GM12801 (cell line): ENCODE measurements around the gene GFOD1.

Experiments
- TF ChIP-seq, protein P1 (sequence below): IDR thresholded peaks from one replicate; pipeline ENCODE4 v1.5.1; 2011; ENCODE audit warnings: control low read depth; ENCODE audit not compliant: insufficient read length; ENCODE audit errors: extremely low read depth

Gene GFOD1

DNA sequence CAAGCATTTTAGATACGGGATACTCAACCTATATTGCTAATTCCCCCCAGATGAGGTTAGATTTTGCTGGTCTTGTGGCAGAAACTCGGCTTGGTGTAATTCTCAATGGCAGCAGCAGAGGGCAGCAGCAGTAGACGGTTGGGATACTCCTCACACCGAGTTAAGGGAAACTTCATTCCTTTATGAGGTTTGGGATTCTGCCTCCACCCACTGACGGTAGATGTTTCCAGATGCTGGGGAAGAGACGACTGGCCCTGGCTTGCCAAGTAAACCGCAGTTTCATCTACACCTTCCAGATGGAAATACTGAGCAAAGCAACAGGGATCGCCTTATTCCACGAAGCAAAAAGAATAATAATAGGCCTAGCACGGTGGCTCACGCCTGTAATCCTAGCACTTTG is 150.8 kb downstream of the GFOD1 start:
- TF ChIP-seq, protein P1, sequence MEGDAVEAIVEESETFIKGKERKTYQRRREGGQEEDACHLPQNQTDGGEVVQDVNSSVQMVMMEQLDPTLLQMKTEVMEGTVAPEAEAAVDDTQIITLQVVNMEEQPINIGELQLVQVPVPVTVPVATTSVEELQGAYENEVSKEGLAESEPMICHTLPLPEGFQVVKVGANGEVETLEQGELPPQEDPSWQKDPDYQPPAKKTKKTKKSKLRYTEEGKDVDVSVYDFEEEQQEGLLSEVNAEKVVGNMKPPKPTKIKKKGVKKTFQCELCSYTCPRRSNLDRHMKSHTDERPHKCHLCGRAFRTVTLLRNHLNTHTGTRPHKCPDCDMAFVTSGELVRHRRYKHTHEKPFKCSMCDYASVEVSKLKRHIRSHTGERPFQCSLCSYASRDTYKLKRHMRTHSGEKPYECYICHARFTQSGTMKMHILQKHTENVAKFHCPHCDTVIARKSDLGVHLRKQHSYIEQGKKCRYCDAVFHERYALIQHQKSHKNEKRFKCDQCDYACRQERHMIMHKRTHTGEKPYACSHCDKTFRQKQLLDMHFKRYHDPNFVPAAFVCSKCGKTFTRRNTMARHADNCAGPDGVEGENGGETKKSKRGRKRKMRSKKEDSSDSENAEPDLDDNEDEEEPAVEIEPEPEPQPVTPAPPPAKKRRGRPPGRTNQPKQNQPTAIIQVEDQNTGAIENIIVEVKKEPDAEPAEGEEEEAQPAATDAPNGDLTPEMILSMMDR = no peak

DNA sequence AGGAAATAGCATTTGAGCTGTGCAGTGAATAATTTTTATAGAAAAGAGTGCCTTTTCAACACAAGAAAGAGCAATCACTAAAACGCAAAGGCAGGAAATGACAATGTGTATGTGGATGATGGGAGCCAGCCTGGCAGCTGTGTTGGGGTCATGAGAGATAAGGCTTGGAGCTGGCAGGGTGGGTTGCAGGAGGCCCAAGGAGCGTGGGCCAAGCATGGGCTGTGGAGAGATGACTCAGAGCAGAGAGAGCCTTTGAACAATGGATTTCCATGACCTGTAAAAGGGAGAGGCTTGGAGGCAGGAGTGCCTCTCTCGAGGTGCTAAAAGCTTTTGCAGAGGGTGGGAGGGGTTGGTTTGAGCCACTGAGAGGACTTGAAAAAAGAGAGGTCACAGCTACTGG is 152.4 kb downstream of the GFOD1 start:
- TF ChIP-seq, protein P1 = no peak

DNA sequence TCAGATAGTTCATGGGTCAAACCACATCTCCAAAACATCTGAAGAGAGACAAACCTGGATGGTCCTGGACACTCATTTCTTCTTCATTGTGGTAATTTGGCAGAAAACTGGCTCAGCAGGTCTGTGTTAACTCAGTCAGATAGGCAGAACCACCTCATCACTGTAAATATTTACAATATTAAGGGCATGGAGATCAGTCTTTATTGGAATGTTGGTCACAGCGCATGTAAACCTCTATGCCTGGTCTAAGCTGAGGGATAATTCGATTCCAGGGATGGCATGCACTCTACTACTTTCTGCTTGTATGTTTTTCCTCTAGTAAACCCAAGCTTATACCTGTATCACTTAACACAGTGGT is 155.1 kb downstream of the GFOD1 start:
- TF ChIP-seq, protein P1 = no peak

DNA sequence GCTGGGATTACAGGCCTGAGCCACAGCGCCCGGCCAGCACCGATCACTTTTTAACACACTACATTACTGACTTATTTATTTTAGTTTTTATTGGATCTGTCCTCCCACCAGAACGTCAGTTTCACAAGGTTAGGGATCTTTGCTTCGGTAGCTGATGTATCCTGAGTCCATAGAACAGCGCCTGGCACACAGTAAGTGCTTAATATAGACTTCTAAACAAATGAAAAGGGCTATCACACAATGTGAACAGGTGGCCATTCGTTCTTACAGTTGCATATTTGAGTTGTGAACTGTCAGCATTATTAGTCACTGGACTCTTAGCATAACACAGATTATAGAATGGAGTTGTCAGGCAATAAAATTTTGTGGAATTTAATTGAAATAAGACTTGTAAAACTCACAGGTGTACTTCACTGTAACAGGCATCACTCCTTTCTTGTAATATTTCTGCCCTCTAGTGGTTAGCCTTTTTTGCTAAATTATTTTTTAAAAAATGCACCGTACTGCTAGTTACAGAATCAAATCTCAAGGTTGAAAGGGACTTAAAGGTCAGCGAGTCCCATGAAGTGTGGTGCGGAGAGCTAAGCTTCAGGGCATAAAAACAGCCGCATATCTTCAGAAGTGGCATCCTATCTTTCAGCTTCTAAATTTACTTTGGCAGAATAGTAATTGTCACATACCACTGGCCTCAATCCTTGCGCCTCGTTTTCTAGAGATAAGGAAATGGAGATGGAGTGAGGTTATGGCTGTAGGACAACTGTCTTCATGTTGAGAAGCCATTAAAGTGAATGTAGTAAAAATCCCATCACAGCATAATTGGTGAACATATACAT is 155.7 kb downstream of the GFOD1 start:
- TF ChIP-seq, protein P1 = no peak

DNA sequence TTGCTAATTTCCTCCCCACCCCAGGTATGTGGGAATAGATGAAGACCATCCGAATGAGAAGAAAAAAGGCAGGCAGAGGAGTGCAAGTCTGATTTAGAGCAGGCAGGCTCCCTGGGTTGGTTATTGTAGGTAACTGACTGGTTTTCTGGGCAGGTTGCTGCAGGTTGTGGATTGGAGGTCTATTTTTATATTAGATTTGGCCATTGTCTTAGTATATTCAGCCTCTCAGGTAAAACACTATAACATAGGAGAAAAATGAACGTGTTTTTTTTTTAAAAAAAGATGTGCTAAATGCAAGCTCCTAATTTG is 158.6 kb downstream of the GFOD1 start:
- TF ChIP-seq, protein P1 = no peak

DNA sequence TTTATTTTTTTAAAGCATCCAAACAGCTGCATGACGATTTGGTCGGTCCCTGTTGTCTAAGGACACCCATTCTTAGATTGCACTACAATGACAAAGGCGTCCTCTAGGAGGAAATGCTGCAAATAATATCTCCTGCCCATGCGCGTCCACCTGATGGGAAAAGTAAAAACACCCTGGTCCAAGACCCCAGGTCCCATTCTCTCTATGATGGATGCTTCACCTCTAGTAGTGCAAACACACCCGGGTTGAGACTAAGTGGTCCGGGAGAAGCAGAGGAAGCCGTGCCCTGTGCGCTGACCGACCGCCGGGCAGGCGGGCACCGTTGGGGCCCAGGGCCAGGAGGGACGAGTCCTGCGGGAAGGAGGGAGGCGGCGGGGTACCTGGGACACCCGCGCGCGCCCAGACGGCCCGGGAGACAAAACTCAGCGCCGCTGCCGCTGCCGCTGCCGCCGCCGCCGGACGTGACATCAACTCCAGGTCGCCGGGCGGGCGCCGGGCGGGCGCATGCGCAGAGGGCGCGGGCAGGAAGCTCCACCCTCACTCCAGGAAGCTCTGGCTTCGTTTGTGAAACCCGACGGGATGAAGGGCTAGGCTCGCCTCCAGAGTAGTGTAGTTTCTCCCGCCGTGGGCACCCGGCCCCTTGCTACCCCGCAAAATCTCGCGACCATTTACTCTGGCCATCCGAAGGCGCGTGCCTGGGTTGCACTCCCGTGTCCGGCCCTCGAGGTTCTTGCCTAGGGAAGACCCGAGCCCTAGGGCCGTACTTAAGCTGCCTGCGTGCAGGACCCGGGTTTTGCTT is 159.1 kb downstream of the GFOD1 start, which contains the start of gene TBC1D7:
TBC1D7 (minus strand) TSS at position 462 of the 799 bp plus-strand sequence. CDS start 1,639 bp downstream, outside the sequence.
- TF ChIP-seq, protein P1 = no peak

DNA sequence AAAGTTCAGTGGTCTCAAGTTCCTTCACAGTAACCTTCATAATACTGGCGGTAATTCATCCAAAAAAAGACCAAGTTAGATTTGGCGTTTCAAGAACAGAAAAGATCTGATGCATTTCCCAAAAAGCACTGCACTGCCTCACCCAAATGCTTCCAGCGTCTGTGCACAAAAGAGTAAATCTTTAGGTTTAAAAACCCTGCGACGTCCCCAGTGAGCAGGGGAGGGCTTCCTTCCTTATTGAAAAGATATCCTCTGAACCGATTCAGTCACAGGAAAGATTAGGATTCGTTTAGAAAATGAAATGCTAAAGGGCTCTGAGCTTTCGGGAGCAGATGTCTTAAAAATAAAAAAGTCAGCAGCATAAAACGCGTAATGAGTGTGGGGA is 159.7 kb downstream of the GFOD1 start:
- TF ChIP-seq, protein P1 = no peak
